NB4 (cell line): ENCODE data around the gene ATAD3A.

Experiments
- DNase-seq: peaks from one replicate; pipeline ENCODE4 v3.0.0; 2010; ENCODE audit warnings: low read depth
- H3K4me3 ChIP-seq: one replicate; pipeline ENCODE4 v1.5.1; 2011; ENCODE audit warnings: mild to moderate bottlenecking, low read depth, low read length, moderate library complexity
- MYC ChIP-seq: IDR thresholded peaks from 2 replicates; pipeline ENCODE4 v1.6.1; 2011; ENCODE audit warnings: low read depth, low read length
- POLR2A ChIP-seq: IDR thresholded peaks from 2 replicates; pipeline ENCODE4 v1.6.1; 2011; ENCODE audit warnings: mild to moderate bottlenecking; ENCODE audit not compliant: insufficient read length; ENCODE audit errors: extremely low read depth
- TF ChIP-seq, protein P1 (sequence below): IDR thresholded peaks from 2 replicates; pipeline ENCODE4 v1.6.1; 2011; ENCODE audit warnings: low read depth, low read length
- TF ChIP-seq, protein P2 (sequence below): IDR thresholded peaks from one replicate; pipeline ENCODE4 v1.5.1; 2012; ENCODE audit warnings: low read depth, low read length

The ATAD3A gene

DNA sequence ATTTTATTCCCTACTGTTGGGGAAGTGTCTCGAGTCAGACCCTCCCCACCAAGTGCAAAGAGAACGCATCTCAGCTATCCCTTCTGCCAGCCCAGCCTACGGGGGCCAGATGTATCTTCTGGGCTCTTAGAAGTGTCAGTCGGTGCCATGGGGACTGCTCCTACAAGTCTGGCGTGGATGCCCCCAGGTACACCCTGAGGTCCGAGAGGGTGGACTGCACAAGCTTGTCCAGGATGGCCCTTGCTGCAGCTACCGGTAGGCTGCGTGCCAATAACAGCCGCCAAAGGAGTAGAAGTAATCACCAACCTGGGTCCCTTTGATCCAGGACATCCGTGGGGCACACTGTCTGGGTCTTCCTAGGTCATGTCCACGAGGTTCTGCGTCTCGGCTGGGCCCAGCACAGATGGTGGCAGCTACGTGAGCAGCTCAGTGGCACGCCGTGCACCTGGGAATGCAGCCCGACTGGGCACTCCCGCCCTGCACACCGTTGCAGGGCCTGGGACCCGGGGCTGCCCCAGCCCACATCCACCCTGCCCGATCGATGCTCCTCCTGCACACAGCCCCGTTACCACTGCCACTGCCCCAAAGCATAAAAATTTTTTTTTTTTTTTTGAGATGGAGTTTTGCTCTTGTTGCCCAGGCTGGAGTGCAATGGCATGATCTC is 71.5 kb downstream of the ATAD3A start:
- H3K4me3 ChIP-seq: no peak overlapping the region
- TF ChIP-seq POLR2A (no peak), MYC (no peak)
- TF ChIP-seq, protein P1, sequence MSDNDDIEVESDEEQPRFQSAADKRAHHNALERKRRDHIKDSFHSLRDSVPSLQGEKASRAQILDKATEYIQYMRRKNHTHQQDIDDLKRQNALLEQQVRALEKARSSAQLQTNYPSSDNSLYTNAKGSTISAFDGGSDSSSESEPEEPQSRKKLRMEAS: no peak
- TF ChIP-seq, protein P2, sequence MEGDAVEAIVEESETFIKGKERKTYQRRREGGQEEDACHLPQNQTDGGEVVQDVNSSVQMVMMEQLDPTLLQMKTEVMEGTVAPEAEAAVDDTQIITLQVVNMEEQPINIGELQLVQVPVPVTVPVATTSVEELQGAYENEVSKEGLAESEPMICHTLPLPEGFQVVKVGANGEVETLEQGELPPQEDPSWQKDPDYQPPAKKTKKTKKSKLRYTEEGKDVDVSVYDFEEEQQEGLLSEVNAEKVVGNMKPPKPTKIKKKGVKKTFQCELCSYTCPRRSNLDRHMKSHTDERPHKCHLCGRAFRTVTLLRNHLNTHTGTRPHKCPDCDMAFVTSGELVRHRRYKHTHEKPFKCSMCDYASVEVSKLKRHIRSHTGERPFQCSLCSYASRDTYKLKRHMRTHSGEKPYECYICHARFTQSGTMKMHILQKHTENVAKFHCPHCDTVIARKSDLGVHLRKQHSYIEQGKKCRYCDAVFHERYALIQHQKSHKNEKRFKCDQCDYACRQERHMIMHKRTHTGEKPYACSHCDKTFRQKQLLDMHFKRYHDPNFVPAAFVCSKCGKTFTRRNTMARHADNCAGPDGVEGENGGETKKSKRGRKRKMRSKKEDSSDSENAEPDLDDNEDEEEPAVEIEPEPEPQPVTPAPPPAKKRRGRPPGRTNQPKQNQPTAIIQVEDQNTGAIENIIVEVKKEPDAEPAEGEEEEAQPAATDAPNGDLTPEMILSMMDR: no peak
- no peak for DNase-seq
